HepG2 (cell line): Measurements from ENCODE around the gene OIT3. TPM values are rescaled to one million over a fixed set of nuclear protein-coding genes. Genes with fewer than 3 reads are reported as not detected.

Experiments
- AGO1 ChIP-seq: fragments of 200-400 bp; formaldehyde crosslinking; IDR thresholded peaks from 2 replicates; pipeline ENCODE4 v1.6.1; 2017; ENCODE audit warnings: mild to moderate bottlenecking, low read depth, low read length, moderate library complexity; ENCODE audit not compliant: poor library complexity, severe bottlenecking
- BRD4 ChIP-seq: sonication (generic); formaldehyde crosslinking; IDR thresholded peaks from 2 replicates; pipeline ENCODE4 v1.4.0; 2020; ENCODE audit warnings: missing genetic modification reagents
- CBX1 ChIP-seq: IDR thresholded peaks from one replicate; pipeline ENCODE4 v1.6.1; 2016; ENCODE audit warnings: antibody characterized with exemption, low read depth
- CHD2 ChIP-seq: IDR thresholded peaks from 2 replicates; pipeline ENCODE4 v1.6.1; 2011; ENCODE audit warnings: low read depth, low read length, improper control_type of control experiment
- HNRNPK ChIP-seq: fragments of 200-400 bp; formaldehyde crosslinking; IDR thresholded peaks from 2 replicates; pipeline ENCODE4 v1.6.1; 2018; ENCODE audit warnings: low read length, low read depth, moderate library complexity, mild to moderate bottlenecking; ENCODE audit not compliant: poor library complexity, severe bottlenecking
- MATR3 ChIP-seq: sonication (generic); formaldehyde crosslinking; IDR thresholded peaks from 2 replicates; pipeline ENCODE4 v1.4.0; 2020; ENCODE audit warnings: missing genetic modification reagents
- NFE2 ChIP-seq: sonication (generic); formaldehyde crosslinking; IDR thresholded peaks from 2 replicates; pipeline ENCODE4 v1.4.0; 2020; ENCODE audit warnings: missing genetic modification reagents
- NRL ChIP-seq: sonication (generic); formaldehyde crosslinking; IDR thresholded peaks from 2 replicates; pipeline ENCODE4 v1.5.0; 2020; ENCODE audit warnings: missing genetic modification reagents, mild to moderate bottlenecking, moderate library complexity, borderline replicate concordance
- RCOR2 ChIP-seq: IDR thresholded peaks from 2 replicates; pipeline ENCODE4 v1.6.1; 2016; ENCODE audit warnings: missing biosample characterization, missing genetic modification reagents
- REXO4 ChIP-seq: sonication (generic); formaldehyde crosslinking; IDR thresholded peaks from 2 replicates; pipeline ENCODE4 v1.8.0; 2022; ENCODE audit warnings: missing genetic modification reagents, mild to moderate bottlenecking, borderline replicate concordance
- RXRB ChIP-seq: IDR thresholded peaks from 2 replicates; pipeline ENCODE4 v1.6.1; 2016; ENCODE audit warnings: borderline replicate concordance, missing genetic modification reagents, missing compliant biosample characterization
- SIN3A ChIP-seq: IDR thresholded peaks from 2 replicates; pipeline ENCODE4 v1.6.1; 2011; ENCODE audit warnings: low read depth, mild to moderate bottlenecking, control low read depth, low read length, borderline replicate concordance
- XRCC5 ChIP-seq: fragments of 200-400 bp; formaldehyde crosslinking; optimal IDR thresholded peaks from 2 replicates; pipeline ENCODE3; 2017; ENCODE audit warnings: mild to moderate bottlenecking, low read length
- YEATS4 ChIP-seq: sonication (generic); formaldehyde crosslinking; IDR thresholded peaks from 2 replicates; pipeline ENCODE4 v1.4.0; 2020; ENCODE audit warnings: missing genetic modification reagents, borderline replicate concordance
- ZMAT5 ChIP-seq: sonication (generic); formaldehyde crosslinking; IDR thresholded peaks from 2 replicates; pipeline ENCODE4 v1.5.0; 2020; ENCODE audit warnings: mild to moderate bottlenecking, low read depth, missing genetic modification reagents, borderline replicate concordance
- ZNF3 ChIP-seq: IDR thresholded peaks from 2 replicates; pipeline ENCODE4 v1.7.0; 2017; ENCODE audit warnings: inconsistent platforms
- ZNF446 ChIP-seq: sonication (generic); formaldehyde crosslinking; IDR thresholded peaks from 2 replicates; pipeline ENCODE4 v1.5.0; 2020; ENCODE audit warnings: mild to moderate bottlenecking, missing genetic modification reagents
- ZNF672 ChIP-seq: sonication (generic); formaldehyde crosslinking; IDR thresholded peaks from 2 replicates; pipeline ENCODE4 v1.8.1; 2022; ENCODE audit warnings: missing genetic modification reagents
- ZNF784 ChIP-seq: sonication (generic); formaldehyde crosslinking; IDR thresholded peaks from 2 replicates; pipeline ENCODE4 v1.5.1; 2020; ENCODE audit warnings: missing genetic modification reagents, mild to moderate bottlenecking, borderline replicate concordance
- ZNF850 ChIP-seq: sonication (generic); formaldehyde crosslinking; conservative IDR thresholded peaks from 2 replicates; pipeline ENCODE4 v1.9.0; 2021; ENCODE audit warnings: mild to moderate bottlenecking, missing genetic modification reagents
- polyA plus RNA-seq, 8 experiments: library from polyadenylated mRNA; depleted of rRNA in 3 of 8; stranded (reverse) in 7 of 8; unstranded in 1 of 8; fragments of >200 nt; fragmentation: Illumina TruSeq in 4 of 8; extraction: Trizol in 4 of 8; gene quantifications; 2 replicates each; pipeline versions ENCODE4 v1.2.1 to v1.2.3, GENCODE V29; 2011 to 2016; ENCODE audit warnings: low read depth in 4 of 8, missing spikeins in 1 of 8, mixed read lengths in 1 of 8; ENCODE audit not compliant: insufficient read depth in 1 of 8
- total RNA-seq, 5 experiments: library from RNA; depleted of rRNA; stranded (reverse); fragments of >200 nt; fragmentation: Illumina TruSeq; extraction: Trizol; gene quantifications; 2 replicates each; pipeline ENCODE4 v1.2.3, GENCODE V29; 2016; ENCODE audit warnings: low read depth in 1 of 5
- TF ChIP-seq, protein P1 (sequence below): sonication (generic); formaldehyde crosslinking; IDR thresholded peaks from 2 replicates; pipeline ENCODE4 v1.9.0; 2022; ENCODE audit warnings: missing genetic modification reagents, mild to moderate bottlenecking, borderline replicate concordance
- TF ChIP-seq, protein P2 (sequence below): sonication (generic); formaldehyde crosslinking; IDR thresholded peaks from 2 replicates; pipeline ENCODE4 v1.4.0; 2020; ENCODE audit warnings: missing genetic modification reagents, mild to moderate bottlenecking, borderline replicate concordance

The OIT3 gene
- total and polyA plus RNA-seq, 2 of the 13 experiments (the other 11 are each of a cell fraction or from before 2014, with no cell fraction given) = not detected

DNA sequence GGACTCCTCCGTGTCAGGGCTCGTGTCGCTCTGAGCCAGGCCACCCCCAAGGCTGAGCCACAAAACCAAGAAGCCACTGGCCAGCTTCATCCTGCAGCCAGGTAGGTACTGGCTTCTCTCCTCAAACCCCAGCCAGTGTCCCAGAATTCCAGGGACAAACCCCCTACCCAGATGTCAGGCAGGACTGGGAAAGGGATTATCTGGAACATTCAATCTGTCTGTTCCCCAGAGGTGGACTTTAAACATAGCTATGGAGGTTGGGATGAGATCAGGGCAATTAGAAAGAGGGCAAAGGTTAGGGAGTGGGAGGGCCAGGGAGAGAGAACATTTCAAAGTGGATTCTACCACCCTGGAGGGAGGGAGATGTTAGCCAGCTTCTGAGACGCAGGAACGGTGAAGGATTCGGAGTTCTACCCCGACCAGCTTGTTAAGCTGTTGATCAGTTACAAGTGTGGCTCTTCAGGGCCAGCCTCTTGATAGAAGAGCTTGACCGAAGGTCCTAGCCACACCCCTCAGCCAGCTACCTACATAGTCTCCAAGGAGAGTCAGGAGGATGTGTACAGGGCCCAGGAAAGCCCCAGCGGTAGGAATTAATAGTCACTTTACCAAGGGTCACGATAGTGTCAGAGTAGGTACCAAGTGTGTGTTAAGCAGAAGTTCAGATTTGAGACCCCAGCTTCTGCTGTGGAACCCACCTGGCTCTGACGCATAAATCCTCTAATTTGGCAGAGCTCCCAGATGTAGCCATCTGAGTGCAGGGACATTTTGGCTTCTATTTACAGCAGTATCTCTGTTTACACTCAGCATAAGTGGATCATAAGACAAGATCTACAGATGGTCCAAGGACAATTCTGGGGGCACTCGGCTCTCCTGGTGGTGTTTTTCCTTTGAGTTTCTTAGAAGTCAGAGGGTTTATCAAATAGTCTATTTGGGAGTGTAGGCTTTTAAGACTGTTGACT, 61.3 kb downstream of the OIT3 start, which contains the start of gene PLA2G12B (continued):
- TF ChIP-seq ZNF672 (CRISPR knock-in tag) (no peak), ZNF784 (CRISPR knock-in tag) (no peak), RCOR2 (CRISPR knock-in tag) (no peak), ZNF3 (CRISPR knock-in tag) (no peak), MATR3 (CRISPR knock-in tag) (no peak), NRL (no peak), NFE2 (CRISPR knock-in tag) (no peak), AGO1 (no peak), ZNF850 (CRISPR knock-in tag) (0 out of 2 replicates have a peak, but pooled peaks have one; percentile 34), CBX1 (no peak), ZMAT5 (CRISPR knock-in tag) (no peak), ZNF446 (no peak), XRCC5 (peak; percentile 54), SIN3A (no peak), HNRNPK (no peak), RXRB (CRISPR knock-in tag) (peak; percentile 41; the same call in 1 of the 2 replicates), BRD4 (CRISPR knock-in tag) (no peak), YEATS4 (0 out of 2 replicates have a peak, but pooled peaks have one; percentile 53), REXO4 (CRISPR knock-in tag) (no peak), CHD2 (no peak)
- TF ChIP-seq, protein P1, sequence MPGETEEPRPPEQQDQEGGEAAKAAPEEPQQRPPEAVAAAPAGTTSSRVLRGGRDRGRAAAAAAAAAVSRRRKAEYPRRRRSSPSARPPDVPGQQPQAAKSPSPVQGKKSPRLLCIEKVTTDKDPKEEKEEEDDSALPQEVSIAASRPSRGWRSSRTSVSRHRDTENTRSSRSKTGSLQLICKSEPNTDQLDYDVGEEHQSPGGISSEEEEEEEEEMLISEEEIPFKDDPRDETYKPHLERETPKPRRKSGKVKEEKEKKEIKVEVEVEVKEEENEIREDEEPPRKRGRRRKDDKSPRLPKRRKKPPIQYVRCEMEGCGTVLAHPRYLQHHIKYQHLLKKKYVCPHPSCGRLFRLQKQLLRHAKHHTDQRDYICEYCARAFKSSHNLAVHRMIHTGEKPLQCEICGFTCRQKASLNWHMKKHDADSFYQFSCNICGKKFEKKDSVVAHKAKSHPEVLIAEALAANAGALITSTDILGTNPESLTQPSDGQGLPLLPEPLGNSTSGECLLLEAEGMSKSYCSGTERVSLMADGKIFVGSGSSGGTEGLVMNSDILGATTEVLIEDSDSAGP (CRISPR knock-in tag) = no peak; the same call in 1 of the 2 replicates
- TF ChIP-seq, protein P2, sequence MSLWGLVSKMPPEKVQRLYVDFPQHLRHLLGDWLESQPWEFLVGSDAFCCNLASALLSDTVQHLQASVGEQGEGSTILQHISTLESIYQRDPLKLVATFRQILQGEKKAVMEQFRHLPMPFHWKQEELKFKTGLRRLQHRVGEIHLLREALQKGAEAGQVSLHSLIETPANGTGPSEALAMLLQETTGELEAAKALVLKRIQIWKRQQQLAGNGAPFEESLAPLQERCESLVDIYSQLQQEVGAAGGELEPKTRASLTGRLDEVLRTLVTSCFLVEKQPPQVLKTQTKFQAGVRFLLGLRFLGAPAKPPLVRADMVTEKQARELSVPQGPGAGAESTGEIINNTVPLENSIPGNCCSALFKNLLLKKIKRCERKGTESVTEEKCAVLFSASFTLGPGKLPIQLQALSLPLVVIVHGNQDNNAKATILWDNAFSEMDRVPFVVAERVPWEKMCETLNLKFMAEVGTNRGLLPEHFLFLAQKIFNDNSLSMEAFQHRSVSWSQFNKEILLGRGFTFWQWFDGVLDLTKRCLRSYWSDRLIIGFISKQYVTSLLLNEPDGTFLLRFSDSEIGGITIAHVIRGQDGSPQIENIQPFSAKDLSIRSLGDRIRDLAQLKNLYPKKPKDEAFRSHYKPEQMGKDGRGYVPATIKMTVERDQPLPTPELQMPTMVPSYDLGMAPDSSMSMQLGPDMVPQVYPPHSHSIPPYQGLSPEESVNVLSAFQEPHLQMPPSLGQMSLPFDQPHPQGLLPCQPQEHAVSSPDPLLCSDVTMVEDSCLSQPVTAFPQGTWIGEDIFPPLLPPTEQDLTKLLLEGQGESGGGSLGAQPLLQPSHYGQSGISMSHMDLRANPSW (CRISPR knock-in tag) = no peak
